NCI-H146 treated with DMSO at 0.1 percent for 48 hours (cell line): ENCODE measurements around the gene LEMD1.
"Not testable (repeated sequence)": the region's sequence is repeated elsewhere in the genome, so short reads cannot be mapped to it uniquely, and the experiment has no call there.

Experiments
- DNase-seq: peaks from one replicate; lab custom pipeline; 2025; ENCODE audit not compliant: unreplicated experiment; lab: John Stamatoyannopoulos, UW

The LEMD1 gene

GRCh38 chr1:205382990-205383389 is 38.9 kb downstream of the LEMD1 start:
- DNase-seq = not testable (repeated sequence)

- DNase-seq = no peak
Observed at GRCh38 chr1:205382561-205382960, 39.3 kb downstream of the LEMD1 start.

GRCh38 chr1:205381305-205381704 is 40.6 kb downstream of the LEMD1 start:
- DNase-seq = no peak

GRCh38 chr1:205380882-205381281 is 41.0 kb downstream of the LEMD1 start:
- no peak for DNase-seq

- no peak for DNase-seq
Observed at GRCh38 chr1:205379056-205379455, 42.8 kb downstream of the LEMD1 start.

GRCh38 chr1:205377355-205377754 is 44.5 kb downstream of the LEMD1 start:
- no peak for DNase-seq

- DNase-seq = no peak
Observed at GRCh38 chr1:205376739-205377138, 45.1 kb downstream of the LEMD1 start.

- DNase-seq = peak; percentile 58
Observed at GRCh38 chr1:205375835-205376545, 45.9 kb downstream of the LEMD1 start.

- no peak for DNase-seq
Observed at GRCh38 chr1:205374210-205375078, 47.4 kb downstream of the LEMD1 start.

- no peak for DNase-seq
Observed at GRCh38 chr1:205373798-205374175, 48.1 kb downstream of the LEMD1 start.

- DNase-seq = no peak
Observed at GRCh38 chr1:205373022-205373797, 48.6 kb downstream of the LEMD1 start.

- DNase-seq = no peak
Observed at GRCh38 chr1:205371871-205372660, 49.8 kb downstream of the LEMD1 start.

- peak; percentile 65 for DNase-seq
Observed at GRCh38 chr1:205370780-205371179, 51.1 kb downstream of the LEMD1 start.

- no peak for DNase-seq
Observed at GRCh38 chr1:205369701-205370123, 52.1 kb downstream of the LEMD1 start.

GRCh38 chr1:205368478-205368877 is 53.4 kb downstream of the LEMD1 start:
- no peak for DNase-seq

GRCh38 chr1:205365945-205366463 is 55.9 kb downstream of the LEMD1 start:
- DNase-seq = peak; percentile 72

GRCh38 chr1:205365086-205365485 is 56.8 kb downstream of the LEMD1 start:
- DNase-seq = not testable (repeated sequence)

- DNase-seq = no peak
Observed at GRCh38 chr1:205360891-205361290, 61.0 kb downstream of the LEMD1 start.

- peak; percentile 52 for DNase-seq
Observed at GRCh38 chr1:205359771-205360565, 61.9 kb downstream of the LEMD1 start.

GRCh38 chr1:205358579-205358978 is 63.3 kb downstream of the LEMD1 start:
- DNase-seq = no peak
